Central memory CD8-positive, alpha-beta T cell (primary cell): ENCODE measurements around the gene SIRPG.

Experiments used
- ATAC-seq: fragments of 150-1000 bp; cut with Tn5 transposase; replicated peaks from 2 replicates; pipeline ENCODE4 v1.10.0; 2022; ENCODE audit warnings: mild to moderate bottlenecking, moderate FRiP score, moderate number of reproducible peaks; ENCODE audit not compliant: poor library complexity, severe bottlenecking; ENCODE audit errors: extremely low read depth
- DNase-seq, 2 donors: peaks; one replicate each; pipeline ENCODE4 v3.0.0; 2021; ENCODE audit warnings: low spot score in 2 of 2
- H3K27ac Mint-ChIP-seq: one replicate; pipeline ENCODE4 v1.8.0; 2022; ENCODE audit warnings: low read depth, mild to moderate bottlenecking, moderate library complexity, mixed read lengths
- H3K27me3 Mint-ChIP-seq: one replicate; pipeline ENCODE4 v1.8.0; 2022; ENCODE audit warnings: mixed read lengths
- H3K36me3 Mint-ChIP-seq: one replicate; pipeline ENCODE4 v1.8.0; 2022; ENCODE audit warnings: mild to moderate bottlenecking, moderate library complexity, mixed read lengths; ENCODE audit not compliant: insufficient read depth
- H3K4me1 Mint-ChIP-seq: one replicate; pipeline ENCODE4 v1.8.0; 2022; ENCODE audit warnings: mixed read lengths
- H3K4me3 Mint-ChIP-seq: one replicate; pipeline ENCODE4 v1.8.0; 2022; ENCODE audit warnings: mild to moderate bottlenecking, moderate library complexity, mixed read lengths
- H3K9me3 Mint-ChIP-seq: one replicate; pipeline ENCODE4 v1.8.0; 2022; ENCODE audit warnings: mixed read lengths

The SIRPG gene

DNA sequence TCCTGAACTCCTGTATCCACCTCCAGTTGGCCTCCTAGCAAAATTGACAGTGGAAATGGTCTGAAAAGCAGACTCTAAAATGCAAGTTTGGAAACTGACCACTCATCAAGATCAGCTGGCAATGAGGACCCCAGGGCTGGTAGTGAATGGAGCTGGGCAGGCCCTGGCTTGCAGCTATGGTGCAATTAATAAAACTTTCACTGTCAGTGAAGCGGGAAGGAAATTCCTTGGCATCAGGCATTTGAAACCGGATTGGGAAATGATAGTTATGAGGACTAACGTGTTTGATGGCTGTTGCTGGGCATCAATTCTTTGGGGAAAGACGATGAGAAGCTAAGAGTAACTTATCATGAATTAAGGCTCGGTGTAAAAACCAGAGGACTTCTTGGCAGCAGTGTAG, 56.8 kb downstream of the SIRPG start:
- H3K27me3 Mint-ChIP-seq: no peaks in the 10 kb centered on the region
- no peaks in the 10 kb centered on the region for H3K4me1 Mint-ChIP-seq
- H3K4me3 Mint-ChIP-seq: no peak overlapping the region
- H3K27ac Mint-ChIP-seq: no peak overlapping the region
- no peak for DNase-seq
- ATAC-seq: no peak
- H3K9me3 Mint-ChIP-seq: no peaks in the 10 kb centered on the region
- no peaks in the 10 kb centered on the region for H3K36me3 Mint-ChIP-seq

DNA sequence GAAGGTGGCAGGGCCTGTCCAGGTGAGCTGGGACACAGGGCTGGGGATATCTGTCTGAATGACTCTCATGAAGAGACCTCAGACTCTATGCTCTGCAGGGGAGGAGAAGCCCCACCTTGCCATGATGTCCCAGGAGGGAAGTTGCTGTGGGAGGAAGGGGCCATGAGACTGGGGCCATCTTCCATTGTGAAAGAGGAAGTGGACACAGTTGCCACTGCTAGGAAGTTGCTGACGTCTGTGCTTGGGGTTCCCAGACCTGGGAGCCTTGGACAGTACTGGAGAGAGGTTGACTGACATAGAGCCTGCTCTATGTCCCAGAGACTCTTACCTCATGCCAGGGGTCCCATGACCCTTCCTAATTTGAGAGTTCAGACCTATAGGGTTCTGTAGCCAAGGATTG, 62.2 kb downstream of the SIRPG start:
- H3K27me3 Mint-ChIP-seq: no peaks in the 10 kb centered on the region
- DNase-seq: no peak
- H3K9me3 Mint-ChIP-seq: no peaks in the 10 kb centered on the region
- no peak for ATAC-seq
- no peak overlapping the region for H3K4me3 Mint-ChIP-seq
- no peak overlapping the region for H3K27ac Mint-ChIP-seq
- no peaks in the 10 kb centered on the region for H3K36me3 Mint-ChIP-seq
- no peaks in the 10 kb centered on the region for H3K4me1 Mint-ChIP-seq

DNA sequence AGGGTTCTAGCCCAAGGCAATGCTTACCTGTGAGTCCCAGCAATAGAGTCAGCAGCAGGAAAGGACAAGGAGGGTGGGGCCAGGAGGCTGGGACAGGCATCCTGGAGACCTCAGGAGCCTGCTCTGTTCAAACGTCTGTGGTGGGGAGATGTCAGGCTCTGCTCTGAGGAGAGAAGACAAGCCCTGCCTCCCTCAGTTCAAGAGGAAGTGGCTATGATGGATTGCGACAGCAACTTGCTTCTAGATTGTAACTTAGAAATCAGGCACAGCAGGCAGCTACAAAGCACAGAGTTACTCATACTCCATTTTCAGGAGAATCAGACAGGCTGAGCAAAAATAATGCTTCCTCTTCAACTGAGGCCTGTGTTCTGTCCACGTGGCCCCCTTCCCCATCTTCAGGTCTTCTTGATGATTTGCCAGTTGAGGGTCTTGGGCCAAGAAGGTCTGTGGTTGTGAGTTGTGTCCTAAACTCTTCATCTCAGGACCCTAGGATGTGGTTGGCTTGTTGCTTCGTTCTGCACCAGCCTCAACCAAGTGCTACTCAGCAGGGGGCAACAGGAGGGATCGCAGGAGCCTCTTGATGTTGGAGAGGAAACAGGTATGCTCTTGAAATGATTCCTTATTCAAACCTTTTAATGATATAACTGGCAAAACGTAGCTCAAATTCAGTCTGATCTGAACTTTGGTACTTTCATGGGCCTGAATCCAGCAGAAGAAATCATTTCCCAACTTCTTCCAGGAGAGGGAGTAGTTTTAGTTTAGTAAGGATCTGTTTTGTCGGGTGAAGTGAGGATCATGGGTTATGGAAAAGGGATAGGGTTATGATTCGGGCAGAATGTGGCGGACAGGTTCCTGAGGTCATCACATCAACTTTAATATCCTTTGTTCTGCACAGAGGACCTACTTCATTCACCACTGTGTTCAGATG, 68.8 kb downstream of the SIRPG start:
- Mint-ChIP-seq H3K36me3 (no peaks in the 10 kb centered on the region), H3K27me3 (no peaks in the 10 kb centered on the region), H3K9me3 (no peaks in the 10 kb centered on the region), H3K4me3 (no peak overlapping the region), H3K27ac (no peak overlapping the region), H3K4me1 (no peaks in the 10 kb centered on the region)
- DNase-seq: no peak
- ATAC-seq: no peak

DNA sequence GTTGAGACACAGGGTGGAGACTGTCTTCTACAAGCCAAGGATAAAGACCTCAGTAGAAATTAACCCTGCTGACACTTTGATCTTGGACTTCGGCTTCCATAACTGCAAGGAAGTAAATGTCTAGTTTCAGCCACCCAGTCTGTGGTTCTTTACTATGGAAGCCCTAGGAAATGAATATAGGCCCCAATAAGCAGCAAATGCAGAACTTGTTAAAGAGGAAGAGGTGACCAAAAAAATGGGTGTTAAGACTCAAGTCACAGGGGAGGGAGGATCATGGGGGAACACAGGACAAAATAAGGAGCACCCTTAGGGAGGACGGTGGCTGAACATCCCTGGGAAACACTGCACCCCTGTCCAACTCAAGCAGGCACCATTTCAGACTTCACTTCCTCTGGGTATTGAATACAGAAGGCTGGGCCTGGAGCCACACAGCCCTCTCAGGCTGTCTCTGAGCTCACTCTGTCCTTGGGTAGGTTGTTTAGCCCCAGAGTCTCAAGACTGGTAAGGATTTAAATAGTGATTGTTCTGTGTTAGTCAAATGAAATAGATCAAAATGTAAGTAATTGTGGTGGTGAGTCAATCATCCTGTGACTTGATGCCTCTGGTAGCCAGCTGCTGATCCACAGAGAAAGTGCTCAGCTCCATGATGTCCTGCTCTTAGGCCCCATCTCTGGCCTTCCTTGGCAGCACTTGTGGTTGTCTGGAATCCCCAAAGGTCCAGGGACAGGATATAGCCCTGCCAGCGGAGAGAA, 69.6 kb downstream of the SIRPG start:
- no peaks in the 10 kb centered on the region for H3K36me3 Mint-ChIP-seq
- ATAC-seq (no peak), DNase-seq (no peak)
- no peak overlapping the region for H3K27ac Mint-ChIP-seq
- H3K27me3 Mint-ChIP-seq: no peaks in the 10 kb centered on the region
- no peaks in the 10 kb centered on the region for H3K9me3 Mint-ChIP-seq
- H3K4me3 Mint-ChIP-seq: no peak overlapping the region
- no peaks in the 10 kb centered on the region for H3K4me1 Mint-ChIP-seq

DNA sequence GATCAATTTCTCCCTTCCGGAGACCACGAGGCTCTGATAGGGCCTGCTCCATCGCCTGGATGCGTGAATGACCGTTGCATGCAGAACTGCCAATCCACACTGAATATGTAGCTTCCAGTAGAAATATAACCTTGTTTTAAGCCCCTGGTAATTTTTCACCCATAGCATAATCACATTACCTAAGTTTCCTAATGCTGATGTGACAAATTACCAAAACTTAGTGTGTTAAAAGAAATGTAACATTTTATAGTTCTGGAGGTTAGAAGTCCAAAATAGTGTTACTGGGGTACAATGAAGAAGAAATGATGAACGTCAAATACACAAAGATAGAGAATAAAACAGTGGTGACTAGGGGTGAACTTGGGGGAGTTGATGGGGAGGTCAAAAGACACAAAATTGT, 78.1 kb downstream of the SIRPG start:
- no peaks in the 10 kb centered on the region for H3K4me1 Mint-ChIP-seq
- H3K4me3 Mint-ChIP-seq: no peak overlapping the region
- no peak for DNase-seq
- no peaks in the 10 kb centered on the region for H3K27me3 Mint-ChIP-seq
- ATAC-seq: no peak
- H3K9me3 Mint-ChIP-seq: no peaks in the 10 kb centered on the region
- H3K36me3 Mint-ChIP-seq: no peaks in the 10 kb centered on the region
- H3K27ac Mint-ChIP-seq: no peak overlapping the region
